K562 (cell line): ENCODE results near the gene AAGAB.

Experiments
- CTCF ChIP-seq, 3 experiments: IDR thresholded peaks in 2 of 3; conservative IDR thresholded peaks in 1 of 3; 2 replicates each; pipeline ENCODE4 v1.5.1; 2011 to 2012; ENCODE audit warnings: low read length in 3 of 3, mild to moderate bottlenecking in 3 of 3, control low read depth in 2 of 3, improper control_type of control experiment in 1 of 3, inconsistent platforms in 1 of 3, low read depth in 1 of 3, mixed read lengths in 1 of 3, moderate library complexity in 1 of 3; ENCODE audit not compliant: insufficient read depth in 2 of 3
- TAF1 ChIP-seq: IDR thresholded peaks from 2 replicates; pipeline ENCODE4 v1.6.1; 2011; ENCODE audit warnings: mild to moderate bottlenecking, low read length, moderate library complexity; ENCODE audit not compliant: insufficient read depth, control insufficient read depth, severe bottlenecking; ENCODE audit errors: extremely low read depth
- USF2 ChIP-seq: sonication (generic); formaldehyde crosslinking; IDR thresholded peaks from 2 replicates; pipeline ENCODE4 v1.5.0; 2020; ENCODE audit warnings: missing genetic modification reagents
- ZNF764 ChIP-seq: fragments of 250-450 bp; sonication (Bioruptor Pico); IDR thresholded peaks from 2 replicates; pipeline ENCODE4 v1.4.0; 2020; ENCODE audit warnings: low read depth, mild to moderate bottlenecking, moderate library complexity

- TF ChIP-seq TAF1: no peak
- no peak for TF ChIP-seq CTCF (IDR thresholded peaks at IDR 0.05 in 2 of 3, conservative IDR thresholded peaks at IDR 0.05 in 1 of 3; ENCODE audit: insufficient read depth in 2 of 3, low read depth in 1 of 3, low read length in 3 of 3)
- no peak for TF ChIP-seq ZNF764
- no peak for TF ChIP-seq USF2
Measured at GRCh38 chr15:67197364-67197695, 57.1 kb downstream of the AAGAB start.
